HEK293 (cell line): ENCODE data around the gene EPM2A.

Experiments
- CTCF ChIA-PET: fragments of 350-600 bp; formaldehyde crosslinking; extraction: SDS; loops from one replicate; lab custom pipeline; 2021; ENCODE audit warnings: antibody characterized with exemption; lab: Yijun Ruan, JAX
- POLR2A ChIA-PET: fragments of 300-600 bp; formaldehyde crosslinking; extraction: SDS; loops from one replicate; lab custom pipeline; 2020; ENCODE audit warnings: antibody characterized with exemption, inconsistent platforms; lab: Yijun Ruan, JAX
- H3K27ac ChIP-seq: fragments of 200-500 bp; sonication (Bioruptor generic); 2 replicates; pipeline ENCODE4 v1.5.1; 2014; ENCODE audit warnings: low read depth, low read length, control low read depth, inconsistent platforms; ENCODE audit errors: extremely low read depth
- H3K36me3 ChIP-seq, 2 experiments: fragments of 200-500 bp in 1 of 2; sonication (Bioruptor generic) in 1 of 2; 1 replicate in 1 of 2; 2 replicates in 1 of 2; pipeline ENCODE4 v1.5.1; 2014 to 2017; ENCODE audit warnings: inconsistent platforms in 2 of 2, low read length in 2 of 2; ENCODE audit not compliant: control insufficient read depth in 2 of 2, insufficient read depth in 1 of 2
- H3K4me1 ChIP-seq: fragments of 200-500 bp; sonication (Bioruptor generic); 2 replicates; pipeline ENCODE4 v1.5.1; 2014; ENCODE audit warnings: mild to moderate bottlenecking, low read length, inconsistent platforms; ENCODE audit not compliant: control insufficient read depth, insufficient read depth
- H3K4me3 ChIP-seq: 2 replicates; pipeline ENCODE4 v1.5.1; 2011; ENCODE audit warnings: low read depth, mild to moderate bottlenecking, control low read depth, low read length, moderate library complexity
- H3K9me3 ChIP-seq: fragments of 200-500 bp; sonication (Bioruptor generic); 2 replicates; pipeline ENCODE4 v1.5.1; 2014; ENCODE audit warnings: low read depth, low read length, inconsistent platforms; ENCODE audit not compliant: control insufficient read depth, insufficient read depth
- AEBP2 ChIP-seq: fragments of 450-650 bp; formaldehyde crosslinking; IDR thresholded peaks from 2 replicates; pipeline ENCODE4 v1.5.1; 2016; ENCODE audit warnings: missing biosample characterization, missing genetic modification characterization, borderline replicate concordance
- KLF10 ChIP-seq: fragments of 450-650 bp; IDR thresholded peaks from 2 replicates; pipeline ENCODE4 v1.5.1; 2018; ENCODE audit warnings: missing biosample characterization, mild to moderate bottlenecking, missing genetic modification characterization
- KLF17 ChIP-seq: fragments of 450-650 bp; formaldehyde crosslinking; IDR thresholded peaks from 2 replicates; pipeline ENCODE4 v1.5.1; 2016; ENCODE audit warnings: missing biosample characterization, missing genetic modification characterization
- KLF7 ChIP-seq: fragments of 450-650 bp; formaldehyde crosslinking; IDR thresholded peaks from 2 replicates; pipeline ENCODE4 v1.5.1; 2016; ENCODE audit warnings: missing biosample characterization, missing genetic modification characterization, borderline replicate concordance
- OVOL3 ChIP-seq: fragments of 450-650 bp; formaldehyde crosslinking; IDR thresholded peaks from 2 replicates; pipeline ENCODE4 v1.5.1; 2016; ENCODE audit warnings: missing biosample characterization, missing genetic modification characterization
- PBX3 ChIP-seq: sonication (generic); formaldehyde crosslinking; IDR thresholded peaks from 2 replicates; pipeline ENCODE4 v1.8.1; 2022; ENCODE audit warnings: mild to moderate bottlenecking, moderate library complexity, missing genetic modification reagents
- PRDM10 ChIP-seq: fragments of 450-650 bp; formaldehyde crosslinking; IDR thresholded peaks from 2 replicates; pipeline ENCODE4 v1.5.1; 2016; ENCODE audit warnings: missing biosample characterization, missing genetic modification characterization
- PRDM4 ChIP-seq: fragments of 450-650 bp; formaldehyde crosslinking; IDR thresholded peaks from 2 replicates; pipeline ENCODE4 v1.5.1; 2017; ENCODE audit warnings: missing biosample characterization, missing genetic modification characterization
- RBAK ChIP-seq: fragments of 450-650 bp; formaldehyde crosslinking; IDR thresholded peaks from 2 replicates; pipeline ENCODE4 v1.5.1; 2016; ENCODE audit warnings: missing biosample characterization, missing genetic modification characterization
- REPIN1 ChIP-seq: fragments of 450-650 bp; formaldehyde crosslinking; IDR thresholded peaks from 2 replicates; pipeline ENCODE4 v1.5.1; 2017; ENCODE audit warnings: missing biosample characterization, missing genetic modification characterization, low read depth
- SP3 ChIP-seq: fragments of 450-650 bp; formaldehyde crosslinking; IDR thresholded peaks from 2 replicates; pipeline ENCODE4 v1.5.1; 2016; ENCODE audit warnings: missing biosample characterization, missing genetic modification characterization
- ZNF114 ChIP-seq: fragments of 450-650 bp; formaldehyde crosslinking; IDR thresholded peaks from 2 replicates; pipeline ENCODE4 v1.5.0; 2017; ENCODE audit warnings: missing biosample characterization, missing genetic modification characterization
- ZNF148 ChIP-seq: fragments of 450-650 bp; formaldehyde crosslinking; IDR thresholded peaks from 2 replicates; pipeline ENCODE4 v1.5.0; 2017; ENCODE audit warnings: missing biosample characterization, missing genetic modification characterization, borderline replicate concordance
- ZNF16 ChIP-seq: fragments of 450-650 bp; formaldehyde crosslinking; IDR thresholded peaks from 2 replicates; pipeline ENCODE4 v1.5.1; 2016; ENCODE audit warnings: low read depth, missing biosample characterization, missing genetic modification characterization
- ZNF18 ChIP-seq: fragments of 450-650 bp; formaldehyde crosslinking; IDR thresholded peaks from 2 replicates; pipeline ENCODE4 v1.5.1; 2016; ENCODE audit warnings: missing biosample characterization, missing genetic modification characterization
- ZNF324 ChIP-seq: fragments of 450-650 bp; formaldehyde crosslinking; IDR thresholded peaks from 2 replicates; pipeline ENCODE4 v1.5.1; 2016; ENCODE audit warnings: missing biosample characterization, missing genetic modification characterization
- ZNF350 ChIP-seq: fragments of 450-650 bp; formaldehyde crosslinking; IDR thresholded peaks from 2 replicates; pipeline ENCODE4 v1.5.0; 2017; ENCODE audit warnings: missing biosample characterization, mild to moderate bottlenecking, missing genetic modification characterization
- ZNF513 ChIP-seq: fragments of 450-650 bp; IDR thresholded peaks from 2 replicates; pipeline ENCODE4 v1.5.1; 2018; ENCODE audit warnings: missing biosample characterization, missing genetic modification characterization
- ZNF610 ChIP-seq: fragments of 450-650 bp; formaldehyde crosslinking; IDR thresholded peaks from 2 replicates; pipeline ENCODE4 v1.5.1; 2016; ENCODE audit warnings: missing biosample characterization, missing genetic modification characterization, borderline replicate concordance
- ZNF670 ChIP-seq: fragments of 450-650 bp; formaldehyde crosslinking; IDR thresholded peaks from 2 replicates; pipeline ENCODE4 v1.5.1; 2016; ENCODE audit warnings: missing biosample characterization, missing genetic modification characterization, low read depth
- ZNF837 ChIP-seq: fragments of 450-650 bp; formaldehyde crosslinking; IDR thresholded peaks from 2 replicates; pipeline ENCODE4 v1.5.1; 2016; ENCODE audit warnings: missing biosample characterization, missing genetic modification characterization

The EPM2A gene

GRCh38 chr6:145685932-145686331, 49.4 kb downstream of the EPM2A start (continued):
- no peak for TF ChIP-seq KLF17 (tag by site-specific recombination)
- TF ChIP-seq SP3 (tag by site-specific recombination) = no peak
- no peak for TF ChIP-seq KLF7 (tag by site-specific recombination)

GRCh38 chr6:145681965-145682364, 53.4 kb downstream of the EPM2A start:
- Histone ChIP-seq H3K36me3 (no peaks in the 10 kb centered on the region; a peak in 1 of 3 replicates), H3K27ac (no peak overlapping the region), H3K9me3 (no peaks in the 10 kb centered on the region), H3K4me3 (no peak overlapping the region), H3K4me1 (no peaks in the 10 kb centered on the region)
- TF ChIP-seq RBAK (tag by site-specific recombination) (no peak), ZNF610 (tag by site-specific recombination) (no peak), ZNF148 (no peak), PRDM10 (no peak), AEBP2 (tag by site-specific recombination) (no peak), ZNF837 (tag by site-specific recombination) (no peak), PBX3 (CRISPR knock-in tag) (no peak), ZNF513 (tag by site-specific recombination) (no peak), ZNF670 (tag by site-specific recombination) (no peak), REPIN1 (tag by site-specific recombination) (no peak), ZNF114 (tag by site-specific recombination) (no peak), ZNF18 (no peak), OVOL3 (no peak), KLF10 (tag by site-specific recombination) (no peak), PRDM4 (no peak), ZNF324 (tag by site-specific recombination) (no peak), ZNF16 (tag by site-specific recombination) (no peak), ZNF350 (no peak)
- ChIA-PET CTCF (interaction anchor here (0.6 to 1.6 kb wide), 3 partner anchors 22 to 231 kb away, joined by 3 to 4 read pairs (median 3); no protein-coding TSS in a partner anchor), POLR2A (no interaction called here)
